Measurements from ENCODE around the gene RNF207.

DNA sequence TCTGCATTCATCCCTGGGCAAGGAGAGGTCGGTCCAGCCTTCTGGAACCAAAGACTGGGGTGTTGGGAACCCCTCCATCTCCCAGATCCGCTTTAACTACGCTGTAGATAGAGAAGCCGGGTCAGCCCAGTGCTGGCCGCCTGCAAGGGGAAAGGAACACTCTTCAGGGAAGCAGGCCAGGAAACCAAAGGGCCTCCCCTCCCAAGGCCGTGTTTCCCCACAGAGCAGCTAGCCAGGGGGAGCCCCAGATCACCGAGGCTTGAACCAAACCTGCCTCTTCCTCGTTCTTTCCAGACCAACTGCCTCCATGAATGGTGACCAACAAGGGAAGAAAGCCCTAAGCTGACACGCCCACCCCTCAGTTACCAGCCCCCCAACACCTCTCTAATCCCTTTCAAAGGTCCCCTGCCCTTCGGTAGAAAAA, 24.6 kb upstream of the RNF207 start:
- TF ChIP-seq, protein P1, sequence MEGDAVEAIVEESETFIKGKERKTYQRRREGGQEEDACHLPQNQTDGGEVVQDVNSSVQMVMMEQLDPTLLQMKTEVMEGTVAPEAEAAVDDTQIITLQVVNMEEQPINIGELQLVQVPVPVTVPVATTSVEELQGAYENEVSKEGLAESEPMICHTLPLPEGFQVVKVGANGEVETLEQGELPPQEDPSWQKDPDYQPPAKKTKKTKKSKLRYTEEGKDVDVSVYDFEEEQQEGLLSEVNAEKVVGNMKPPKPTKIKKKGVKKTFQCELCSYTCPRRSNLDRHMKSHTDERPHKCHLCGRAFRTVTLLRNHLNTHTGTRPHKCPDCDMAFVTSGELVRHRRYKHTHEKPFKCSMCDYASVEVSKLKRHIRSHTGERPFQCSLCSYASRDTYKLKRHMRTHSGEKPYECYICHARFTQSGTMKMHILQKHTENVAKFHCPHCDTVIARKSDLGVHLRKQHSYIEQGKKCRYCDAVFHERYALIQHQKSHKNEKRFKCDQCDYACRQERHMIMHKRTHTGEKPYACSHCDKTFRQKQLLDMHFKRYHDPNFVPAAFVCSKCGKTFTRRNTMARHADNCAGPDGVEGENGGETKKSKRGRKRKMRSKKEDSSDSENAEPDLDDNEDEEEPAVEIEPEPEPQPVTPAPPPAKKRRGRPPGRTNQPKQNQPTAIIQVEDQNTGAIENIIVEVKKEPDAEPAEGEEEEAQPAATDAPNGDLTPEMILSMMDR (IDR thresholded peaks at IDR 0.05), result no peak
- no peak for TF ChIP-seq POLR2A (IDR thresholded peaks at IDR 0.05)
